Measurements from ENCODE around the gene RBP2. TPM values are rescaled to one million over a fixed set of nuclear protein-coding genes. Genes with fewer than 3 reads are reported as not detected.

Gene RBP2
- total and polyA plus RNA-seq, 10 of the 15 experiments (the other 5 are each of a cell fraction or from before 2014, with no cell fraction given): not detected

DNA sequence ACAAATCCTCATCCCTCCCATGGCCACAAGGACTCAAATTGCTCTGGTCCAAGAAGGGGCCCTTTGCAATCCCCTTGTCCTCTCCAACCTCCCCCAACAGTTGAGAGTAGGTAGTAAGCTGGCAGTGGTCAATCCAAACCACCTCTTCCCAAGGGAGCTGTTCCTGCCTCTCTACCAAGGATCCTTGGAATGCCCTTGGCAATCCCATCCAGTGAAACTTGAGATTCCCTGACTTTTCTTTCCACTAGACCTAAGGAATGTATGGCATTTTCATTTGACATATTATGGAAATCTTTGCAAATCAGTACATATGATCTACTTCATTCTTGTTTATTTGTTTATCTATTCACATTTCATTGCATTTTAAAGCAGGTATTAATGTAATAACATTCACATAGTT is 4.8 kb upstream of the RBP2 start:
- ChIA-PET POLR2A (no interaction called here), RAD21 (ENCODE audit: unreplicated experiment) (no interaction called here), CTCF (no interaction called here), SMC1A (ENCODE audit: uncharacterized antibody, unreplicated experiment) (no interaction called here)
- no peak for ATAC-seq
- Histone ChIP-seq H3K4me1 (ENCODE audit: control insufficient read depth, insufficient read depth, low read length) (no peaks in the 10 kb centered on the region), H3K36me3 (ENCODE audit: control insufficient read depth in 2 of 2, insufficient read depth in 2 of 2, low read length in 1 of 2) (no peaks in the 10 kb centered on the region), H3K9me3 (replicated peaks; ENCODE audit: control insufficient read depth, insufficient read depth, low read length) (no peaks in the 10 kb centered on the region), H3K9ac (ENCODE audit: control insufficient read depth, insufficient read depth, low read length) (no peak overlapping the region), H3K4me2 (ENCODE audit: control insufficient read depth, insufficient read depth) (no peak overlapping the region), H4K20me1 (ENCODE audit: control insufficient read depth, insufficient read depth) (no peaks in the 10 kb centered on the region), H3K27me3 (replicated peaks in 1 of 2; ENCODE audit: control insufficient read depth in 2 of 2, insufficient read depth in 2 of 2, low read length in 1 of 2) (no peaks in the 10 kb centered on the region), H2AFZ (ENCODE audit: control insufficient read depth, low read depth, low read length) (no peak overlapping the region), H3K4me3 (no peak overlapping the region), H3K27ac (ENCODE audit: control insufficient read depth, insufficient read depth) (no peak overlapping the region), H3K79me2 (ENCODE audit: control insufficient read depth, insufficient read depth, low read length) (no peaks in the 10 kb centered on the region)
- no peak for FAIRE-seq
- TF ChIP-seq SMC3 (IDR thresholded peaks at IDR 0.05; ENCODE audit: borderline replicate concordance, low read length) (no peak), HCFC1 (IDR thresholded peaks at IDR 0.05; ENCODE audit: low read length) (no peak), ATF7 (IDR thresholded peaks at IDR 0.05; ENCODE audit: low read depth) (no peak)
- TF ChIP-seq, protein P1, sequence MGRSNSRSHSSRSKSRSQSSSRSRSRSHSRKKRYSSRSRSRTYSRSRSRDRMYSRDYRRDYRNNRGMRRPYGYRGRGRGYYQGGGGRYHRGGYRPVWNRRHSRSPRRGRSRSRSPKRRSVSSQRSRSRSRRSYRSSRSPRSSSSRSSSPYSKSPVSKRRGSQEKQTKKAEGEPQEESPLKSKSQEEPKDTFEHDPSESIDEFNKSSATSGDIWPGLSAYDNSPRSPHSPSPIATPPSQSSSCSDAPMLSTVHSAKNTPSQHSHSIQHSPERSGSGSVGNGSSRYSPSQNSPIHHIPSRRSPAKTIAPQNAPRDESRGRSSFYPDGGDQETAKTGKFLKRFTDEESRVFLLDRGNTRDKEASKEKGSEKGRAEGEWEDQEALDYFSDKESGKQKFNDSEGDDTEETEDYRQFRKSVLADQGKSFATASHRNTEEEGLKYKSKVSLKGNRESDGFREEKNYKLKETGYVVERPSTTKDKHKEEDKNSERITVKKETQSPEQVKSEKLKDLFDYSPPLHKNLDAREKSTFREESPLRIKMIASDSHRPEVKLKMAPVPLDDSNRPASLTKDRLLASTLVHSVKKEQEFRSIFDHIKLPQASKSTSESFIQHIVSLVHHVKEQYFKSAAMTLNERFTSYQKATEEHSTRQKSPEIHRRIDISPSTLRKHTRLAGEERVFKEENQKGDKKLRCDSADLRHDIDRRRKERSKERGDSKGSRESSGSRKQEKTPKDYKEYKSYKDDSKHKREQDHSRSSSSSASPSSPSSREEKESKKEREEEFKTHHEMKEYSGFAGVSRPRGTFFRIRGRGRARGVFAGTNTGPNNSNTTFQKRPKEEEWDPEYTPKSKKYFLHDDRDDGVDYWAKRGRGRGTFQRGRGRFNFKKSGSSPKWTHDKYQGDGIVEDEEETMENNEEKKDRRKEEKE (IDR thresholded peaks at IDR 0.05): no peak
- TF ChIP-seq, protein P2, sequence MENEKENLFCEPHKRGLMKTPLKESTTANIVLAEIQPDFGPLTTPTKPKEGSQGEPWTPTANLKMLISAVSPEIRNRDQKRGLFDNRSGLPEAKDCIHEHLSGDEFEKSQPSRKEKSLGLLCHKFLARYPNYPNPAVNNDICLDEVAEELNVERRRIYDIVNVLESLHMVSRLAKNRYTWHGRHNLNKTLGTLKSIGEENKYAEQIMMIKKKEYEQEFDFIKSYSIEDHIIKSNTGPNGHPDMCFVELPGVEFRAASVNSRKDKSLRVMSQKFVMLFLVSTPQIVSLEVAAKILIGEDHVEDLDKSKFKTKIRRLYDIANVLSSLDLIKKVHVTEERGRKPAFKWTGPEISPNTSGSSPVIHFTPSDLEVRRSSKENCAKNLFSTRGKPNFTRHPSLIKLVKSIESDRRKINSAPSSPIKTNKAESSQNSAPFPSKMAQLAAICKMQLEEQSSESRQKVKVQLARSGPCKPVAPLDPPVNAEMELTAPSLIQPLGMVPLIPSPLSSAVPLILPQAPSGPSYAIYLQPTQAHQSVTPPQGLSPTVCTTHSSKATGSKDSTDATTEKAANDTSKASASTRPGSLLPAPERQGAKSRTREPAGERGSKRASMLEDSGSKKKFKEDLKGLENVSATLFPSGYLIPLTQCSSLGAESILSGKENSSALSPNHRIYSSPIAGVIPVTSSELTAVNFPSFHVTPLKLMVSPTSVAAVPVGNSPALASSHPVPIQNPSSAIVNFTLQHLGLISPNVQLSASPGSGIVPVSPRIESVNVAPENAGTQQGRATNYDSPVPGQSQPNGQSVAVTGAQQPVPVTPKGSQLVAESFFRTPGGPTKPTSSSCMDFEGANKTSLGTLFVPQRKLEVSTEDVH (IDR thresholded peaks at IDR 0.05; ENCODE audit: low read depth, partially characterized antibody): no peak
- TF ChIP-seq, protein P3, sequence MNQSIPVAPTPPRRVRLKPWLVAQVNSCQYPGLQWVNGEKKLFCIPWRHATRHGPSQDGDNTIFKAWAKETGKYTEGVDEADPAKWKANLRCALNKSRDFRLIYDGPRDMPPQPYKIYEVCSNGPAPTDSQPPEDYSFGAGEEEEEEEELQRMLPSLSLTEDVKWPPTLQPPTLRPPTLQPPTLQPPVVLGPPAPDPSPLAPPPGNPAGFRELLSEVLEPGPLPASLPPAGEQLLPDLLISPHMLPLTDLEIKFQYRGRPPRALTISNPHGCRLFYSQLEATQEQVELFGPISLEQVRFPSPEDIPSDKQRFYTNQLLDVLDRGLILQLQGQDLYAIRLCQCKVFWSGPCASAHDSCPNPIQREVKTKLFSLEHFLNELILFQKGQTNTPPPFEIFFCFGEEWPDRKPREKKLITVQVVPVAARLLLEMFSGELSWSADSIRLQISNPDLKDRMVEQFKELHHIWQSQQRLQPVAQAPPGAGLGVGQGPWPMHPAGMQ (IDR thresholded peaks at IDR 0.05; ENCODE audit: borderline replicate concordance): no peak
- TF ChIP-seq, protein P4, sequence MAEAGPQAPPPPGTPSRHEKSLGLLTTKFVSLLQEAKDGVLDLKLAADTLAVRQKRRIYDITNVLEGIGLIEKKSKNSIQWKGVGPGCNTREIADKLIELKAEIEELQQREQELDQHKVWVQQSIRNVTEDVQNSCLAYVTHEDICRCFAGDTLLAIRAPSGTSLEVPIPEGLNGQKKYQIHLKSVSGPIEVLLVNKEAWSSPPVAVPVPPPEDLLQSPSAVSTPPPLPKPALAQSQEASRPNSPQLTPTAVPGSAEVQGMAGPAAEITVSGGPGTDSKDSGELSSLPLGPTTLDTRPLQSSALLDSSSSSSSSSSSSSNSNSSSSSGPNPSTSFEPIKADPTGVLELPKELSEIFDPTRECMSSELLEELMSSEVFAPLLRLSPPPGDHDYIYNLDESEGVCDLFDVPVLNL (IDR thresholded peaks at IDR 0.05; ENCODE audit: low read depth, low read length): no peak
- TF ChIP-seq, protein P5, sequence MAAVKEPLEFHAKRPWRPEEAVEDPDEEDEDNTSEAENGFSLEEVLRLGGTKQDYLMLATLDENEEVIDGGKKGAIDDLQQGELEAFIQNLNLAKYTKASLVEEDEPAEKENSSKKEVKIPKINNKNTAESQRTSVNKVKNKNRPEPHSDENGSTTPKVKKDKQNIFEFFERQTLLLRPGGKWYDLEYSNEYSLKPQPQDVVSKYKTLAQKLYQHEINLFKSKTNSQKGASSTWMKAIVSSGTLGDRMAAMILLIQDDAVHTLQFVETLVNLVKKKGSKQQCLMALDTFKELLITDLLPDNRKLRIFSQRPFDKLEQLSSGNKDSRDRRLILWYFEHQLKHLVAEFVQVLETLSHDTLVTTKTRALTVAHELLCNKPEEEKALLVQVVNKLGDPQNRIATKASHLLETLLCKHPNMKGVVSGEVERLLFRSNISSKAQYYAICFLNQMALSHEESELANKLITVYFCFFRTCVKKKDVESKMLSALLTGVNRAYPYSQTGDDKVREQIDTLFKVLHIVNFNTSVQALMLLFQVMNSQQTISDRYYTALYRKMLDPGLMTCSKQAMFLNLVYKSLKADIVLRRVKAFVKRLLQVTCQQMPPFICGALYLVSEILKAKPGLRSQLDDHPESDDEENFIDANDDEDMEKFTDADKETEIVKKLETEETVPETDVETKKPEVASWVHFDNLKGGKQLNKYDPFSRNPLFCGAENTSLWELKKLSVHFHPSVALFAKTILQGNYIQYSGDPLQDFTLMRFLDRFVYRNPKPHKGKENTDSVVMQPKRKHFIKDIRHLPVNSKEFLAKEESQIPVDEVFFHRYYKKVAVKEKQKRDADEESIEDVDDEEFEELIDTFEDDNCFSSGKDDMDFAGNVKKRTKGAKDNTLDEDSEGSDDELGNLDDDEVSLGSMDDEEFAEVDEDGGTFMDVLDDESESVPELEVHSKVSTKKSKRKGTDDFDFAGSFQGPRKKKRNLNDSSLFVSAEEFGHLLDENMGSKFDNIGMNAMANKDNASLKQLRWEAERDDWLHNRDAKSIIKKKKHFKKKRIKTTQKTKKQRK (IDR thresholded peaks at IDR 0.05; ENCODE audit: low read depth, low read length): no peak
- in situ Hi-C loops (cut with MboI): no loop called here
- intact Hi-C loops (cut with micrococcal nuclease; ENCODE audit: unreplicated experiment): no loop called here
- DNase-seq (ENCODE audit: low read depth, low spot score): no peak
- BruUV-seq (replicated peaks): no TSS peak

Data from GM12878 (cell line).